ENCODE results near the gene TPST1.
A peak's percentile ranks its signal among the peaks of the same experiment; 100 is the strongest.
"Not testable (repeated sequence)": the region's sequence is repeated elsewhere in the genome, so short reads cannot be mapped to it uniquely, and the experiment has no call there.

The TPST1 gene

DNA sequence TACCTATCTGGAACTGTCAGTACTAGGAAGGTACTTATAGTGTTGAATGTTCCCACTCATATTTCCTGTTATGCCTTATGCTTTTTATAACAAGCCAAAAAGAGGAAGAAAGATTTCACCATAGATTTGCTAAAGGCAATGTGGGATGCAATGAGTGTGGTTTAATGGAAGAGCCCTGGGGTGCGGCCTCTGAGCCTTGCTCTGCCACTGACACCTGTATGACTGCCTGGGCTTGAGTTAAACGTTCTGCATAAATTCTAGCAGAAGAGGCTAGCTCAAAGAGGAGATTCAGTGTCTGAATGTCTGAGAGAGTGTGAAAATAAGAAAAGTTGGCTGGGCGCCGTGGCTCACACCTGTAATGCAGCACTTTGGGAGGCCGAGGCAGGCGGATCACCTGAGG lies 143.8 kb downstream of the TPST1 start:
- DNase-seq (ENCODE audit: low read depth, low spot score): no peak
- H3K36me3 ChIP-seq (ENCODE audit: insufficient read depth, low read length): no peaks in the 10 kb centered on the region
- H3K9me3 ChIP-seq (ENCODE audit: low read depth, low read length): no peaks in the 10 kb centered on the region
- no peak overlapping the region for H3K4me3 ChIP-seq
- H3K9ac ChIP-seq (ENCODE audit: insufficient read length): no peak overlapping the region
- no peak overlapping the region for H3K27ac ChIP-seq
- TF ChIP-seq FOXP2 (optimal IDR thresholded peaks at IDR 0.05; ENCODE audit: control extremely low read depth, extremely low read length, insufficient read depth): no peak
- TF ChIP-seq POLR2AphosphoS5 (IDR thresholded peaks at IDR 0.05; ENCODE audit: borderline replicate concordance, low read depth, low read length): no peak
- TF ChIP-seq EZH2 (IDR thresholded peaks at IDR 0.05): no peak

GRCh38 chr7:66352071-66352470 lies 146.9 kb downstream of the TPST1 start:
- H3K9me3 ChIP-seq (ENCODE audit: low read depth, low read length): no peaks in the 10 kb centered on the region
- H3K36me3 ChIP-seq (ENCODE audit: insufficient read depth, low read length): no peaks in the 10 kb centered on the region
- H3K9ac ChIP-seq (ENCODE audit: insufficient read length): peak overlapping the region; percentile 55
- DNase-seq (ENCODE audit: low read depth, low spot score): no peak
- peak overlapping the region; percentile 59 for H3K4me3 ChIP-seq
- no peak overlapping the region; the same call in 1 of the 2 replicates for H3K27ac ChIP-seq
- no peak for TF ChIP-seq EZH2 (IDR thresholded peaks at IDR 0.05)
- no peak for TF ChIP-seq FOXP2 (optimal IDR thresholded peaks at IDR 0.05; ENCODE audit: control extremely low read depth, extremely low read length, insufficient read depth)
- no peak for TF ChIP-seq POLR2AphosphoS5 (IDR thresholded peaks at IDR 0.05; ENCODE audit: borderline replicate concordance, low read depth, low read length)

GRCh38 chr7:66353547-66353946 lies 148.4 kb downstream of the TPST1 start:
- TF ChIP-seq POLR2AphosphoS5 (IDR thresholded peaks at IDR 0.05; ENCODE audit: borderline replicate concordance, low read depth, low read length) (no peak), FOXP2 (optimal IDR thresholded peaks at IDR 0.05; ENCODE audit: control extremely low read depth, extremely low read length, insufficient read depth) (no peak), EZH2 (IDR thresholded peaks at IDR 0.05) (no peak)
- no peak overlapping the region for H3K9ac ChIP-seq (ENCODE audit: insufficient read length)
- no peak overlapping the region for H3K4me3 ChIP-seq
- H3K9me3 ChIP-seq (ENCODE audit: low read depth, low read length): no peaks in the 10 kb centered on the region
- no peak overlapping the region for H3K27ac ChIP-seq
- DNase-seq (ENCODE audit: low read depth, low spot score): no peak
- no peaks in the 10 kb centered on the region for H3K36me3 ChIP-seq (ENCODE audit: insufficient read depth, low read length)

GRCh38 chr7:66355756-66356155 lies 150.6 kb downstream of the TPST1 start:
- no peak for TF ChIP-seq FOXP2 (optimal IDR thresholded peaks at IDR 0.05; ENCODE audit: control extremely low read depth, extremely low read length, insufficient read depth)
- TF ChIP-seq POLR2AphosphoS5 (IDR thresholded peaks at IDR 0.05; ENCODE audit: borderline replicate concordance, low read depth, low read length): no peak
- no peak for TF ChIP-seq EZH2 (IDR thresholded peaks at IDR 0.05)
- Histone ChIP-seq H3K36me3 (ENCODE audit: insufficient read depth, low read length) (no peaks in the 10 kb centered on the region), H3K27ac (no peak overlapping the region), H3K9me3 (ENCODE audit: low read depth, low read length) (no peaks in the 10 kb centered on the region), H3K4me3 (no peak overlapping the region), H3K9ac (ENCODE audit: insufficient read length) (no peak overlapping the region)
- no peak for DNase-seq (ENCODE audit: low read depth, low spot score)

- Histone ChIP-seq H3K9ac (ENCODE audit: insufficient read length) (no peak overlapping the region), H3K36me3 (ENCODE audit: insufficient read depth, low read length) (no peaks in the 10 kb centered on the region), H3K4me3 (no peak overlapping the region), H3K9me3 (ENCODE audit: low read depth, low read length) (no peaks in the 10 kb centered on the region), H3K27ac (no peak overlapping the region)
- no peak for DNase-seq (ENCODE audit: low read depth, low spot score)
- no peak for TF ChIP-seq EZH2 (IDR thresholded peaks at IDR 0.05)
- no peak for TF ChIP-seq FOXP2 (optimal IDR thresholded peaks at IDR 0.05; ENCODE audit: control extremely low read depth, extremely low read length, insufficient read depth)
- TF ChIP-seq POLR2AphosphoS5 (IDR thresholded peaks at IDR 0.05; ENCODE audit: borderline replicate concordance, low read depth, low read length): no peak
Observed at GRCh38 chr7:66356277-66356721, 151.2 kb downstream of the TPST1 start.

- TF ChIP-seq FOXP2 (optimal IDR thresholded peaks at IDR 0.05; ENCODE audit: control extremely low read depth, extremely low read length, insufficient read depth) (no peak), POLR2AphosphoS5 (IDR thresholded peaks at IDR 0.05; ENCODE audit: borderline replicate concordance, low read depth, low read length) (no peak), EZH2 (IDR thresholded peaks at IDR 0.05) (no peak)
- no peak overlapping the region for H3K27ac ChIP-seq
- no peaks in the 10 kb centered on the region for H3K9me3 ChIP-seq (ENCODE audit: low read depth, low read length)
- no peak for DNase-seq (ENCODE audit: low read depth, low spot score)
- no peak overlapping the region for H3K9ac ChIP-seq (ENCODE audit: insufficient read length)
- no peak overlapping the region for H3K4me3 ChIP-seq
- H3K36me3 ChIP-seq (ENCODE audit: insufficient read depth, low read length): no peaks in the 10 kb centered on the region
Observed at GRCh38 chr7:66357087-66357486, 152.0 kb downstream of the TPST1 start.

GRCh38 chr7:66359656-66360211 lies 154.6 kb downstream of the TPST1 start:
- no peak for DNase-seq (ENCODE audit: low read depth, low spot score)
- no peak overlapping the region for H3K27ac ChIP-seq
- TF ChIP-seq FOXP2 (optimal IDR thresholded peaks at IDR 0.05; ENCODE audit: control extremely low read depth, extremely low read length, insufficient read depth) (no peak), EZH2 (IDR thresholded peaks at IDR 0.05) (no peak), POLR2AphosphoS5 (IDR thresholded peaks at IDR 0.05; ENCODE audit: borderline replicate concordance, low read depth, low read length) (no peak)

GRCh38 chr7:66362136-66362535 lies 157.0 kb downstream of the TPST1 start:
- TF ChIP-seq POLR2AphosphoS5 (IDR thresholded peaks at IDR 0.05; ENCODE audit: borderline replicate concordance, low read depth, low read length): no peak
- no peak for TF ChIP-seq EZH2 (IDR thresholded peaks at IDR 0.05)
- no peak for TF ChIP-seq FOXP2 (optimal IDR thresholded peaks at IDR 0.05; ENCODE audit: control extremely low read depth, extremely low read length, insufficient read depth)
- DNase-seq (ENCODE audit: low read depth, low spot score): no peak
- Histone ChIP-seq H3K9ac (ENCODE audit: insufficient read length) (no peak overlapping the region), H3K4me3 (no peak overlapping the region), H3K9me3 (ENCODE audit: low read depth, low read length) (no peaks in the 10 kb centered on the region), H3K36me3 (ENCODE audit: insufficient read depth, low read length) (no peaks in the 10 kb centered on the region), H3K27ac (no peak overlapping the region)

More at GRCh38 chr7:66359656-66360211, 154.6 kb downstream of the TPST1 start:
- H3K36me3 ChIP-seq (ENCODE audit: insufficient read depth, low read length): no peaks in the 10 kb centered on the region
- no peaks in the 10 kb centered on the region for H3K9me3 ChIP-seq (ENCODE audit: low read depth, low read length)
- H3K9ac ChIP-seq (ENCODE audit: insufficient read length): no peak overlapping the region
- no peak overlapping the region for H3K4me3 ChIP-seq

DNA sequence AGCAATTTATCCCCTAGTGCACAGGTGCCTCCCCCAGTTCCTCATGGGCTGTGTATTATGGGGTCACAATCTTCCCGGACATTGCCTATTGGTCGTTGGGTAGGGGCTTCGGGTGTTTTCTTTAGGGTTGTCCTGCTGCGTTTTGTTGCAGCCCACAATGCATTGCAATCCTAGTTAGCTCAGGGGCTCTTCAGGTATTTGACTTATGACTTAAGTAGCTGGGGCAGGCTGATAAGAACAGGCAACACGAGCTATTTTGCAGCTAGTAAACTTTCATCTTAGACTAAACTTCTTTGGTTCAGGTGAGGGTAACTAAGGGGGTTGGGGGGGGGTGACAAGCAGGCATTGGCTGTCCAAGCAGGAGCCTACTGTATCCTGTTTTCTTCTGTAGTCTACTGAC lies 158.5 kb downstream of the TPST1 start:
- DNase-seq (ENCODE audit: low read depth, low spot score): no peak
- H3K4me3 ChIP-seq: no peak overlapping the region
- H3K9me3 ChIP-seq (ENCODE audit: low read depth, low read length): no peaks in the 10 kb centered on the region
- no peak overlapping the region for H3K9ac ChIP-seq (ENCODE audit: insufficient read length)
- TF ChIP-seq POLR2AphosphoS5 (IDR thresholded peaks at IDR 0.05; ENCODE audit: borderline replicate concordance, low read depth, low read length) (no peak), FOXP2 (optimal IDR thresholded peaks at IDR 0.05; ENCODE audit: control extremely low read depth, extremely low read length, insufficient read depth) (no peak), EZH2 (IDR thresholded peaks at IDR 0.05) (no peak)
- H3K36me3 ChIP-seq (ENCODE audit: insufficient read depth, low read length): no peaks in the 10 kb centered on the region
- H3K27ac ChIP-seq: no peak overlapping the region

GRCh38 chr7:66365031-66365430 lies 159.9 kb downstream of the TPST1 start:
- H3K27ac ChIP-seq; DNase-seq (ENCODE audit: low read depth, low spot score): not testable (repeated sequence)

More at GRCh38 chr7:66365031-66365430, 159.9 kb downstream of the TPST1 start:
- H3K9me3 ChIP-seq (ENCODE audit: low read depth, low read length); H3K36me3 ChIP-seq (ENCODE audit: insufficient read depth, low read length); H3K4me3 ChIP-seq; H3K9ac ChIP-seq (ENCODE audit: insufficient read length): not testable (repeated sequence)

Data from SK-N-MC (cell line).